ENCODE measurements around the gene UNKL. TPM values are rescaled to one million over a fixed set of nuclear protein-coding genes. Genes with fewer than 3 reads are reported as not detected.

UNKL gene
- total RNA-seq, 1 experiment from 2014 or later: 18.8 TPM

GRCh38 chr16:1341495-1342420 lies 72.7 kb downstream of the UNKL start:
- ChIA-PET POLR2A (ENCODE audit: unreplicated experiment) (no interaction called here), CTCF (interaction anchor here (0.7 kb wide), 1 partner anchor 1678 kb away, joined by 4 read pairs; the partner anchor contains the start of gene TNFRSF12A)
- Histone ChIP-seq H3K27ac (ENCODE audit: low read length) (no peak overlapping the region), H3K27me3 (ENCODE audit: low read length) (no peaks in the 10 kb centered on the region), H3K9me3 (ENCODE audit: low read length) (no peaks in the 10 kb centered on the region), H3K9ac (ENCODE audit: low read length) (no peak overlapping the region), H3K4me3 (ENCODE audit: low read length) (no peak overlapping the region), H3K4me2 (ENCODE audit: low read length) (peak overlapping the region; percentile 77; the same call in 1 of the 2 replicates), H4K20me1 (ENCODE audit: low read length) (no peaks in the 10 kb centered on the region), H2AFZ (ENCODE audit: low read length) (no peak overlapping the region), H3K79me2 (ENCODE audit: low read length) (no peaks in the 10 kb centered on the region), H3K4me1 (ENCODE audit: insufficient read depth, low read length) (no peaks in the 10 kb centered on the region; the same call in 1 of the 2 replicates), H3K36me3 (ENCODE audit: low read depth, low read length) (no peaks in the 10 kb centered on the region), H3K9me2 (replicated peaks; ENCODE audit: low read length) (no peaks in the 10 kb centered on the region), H3F3A (ENCODE audit: low read length, unreplicated experiment) (no peaks in the 10 kb centered on the region)
- ATAC-seq (no peak), DNase-seq (no peak)
- no TSS peak for BruUV-seq (replicated peaks)
- TF ChIP-seq EZH2 (IDR thresholded peaks at IDR 0.05; ENCODE audit: low read length, unreplicated experiment) (no peak), CTCF (conservative IDR thresholded peaks at IDR 0.05; ENCODE audit: low read depth, low read length) (no peak), EZH2phosphoT487 (IDR thresholded peaks at IDR 0.05; ENCODE audit: borderline replicate concordance, low read length) (no peak)
- intact Hi-C loops (cut with micrococcal nuclease): no loop called here

GRCh38 chr16:1340730-1341494 lies 73.6 kb downstream of the UNKL start:
- H3K9ac ChIP-seq (ENCODE audit: low read length): no peak overlapping the region
- intact Hi-C loops (cut with micrococcal nuclease): no loop called here
- TF ChIP-seq EZH2 (IDR thresholded peaks at IDR 0.05; ENCODE audit: low read length, unreplicated experiment) (no peak), CTCF (conservative IDR thresholded peaks at IDR 0.05; ENCODE audit: low read depth, low read length) (no peak), EZH2phosphoT487 (IDR thresholded peaks at IDR 0.05; ENCODE audit: borderline replicate concordance, low read length) (no peak)
- ChIA-PET POLR2A (ENCODE audit: unreplicated experiment) (no interaction called here), CTCF (no interaction called here)
- no peaks in the 10 kb centered on the region for H3K9me3 ChIP-seq (ENCODE audit: low read length)
- no peak overlapping the region for H2AFZ ChIP-seq (ENCODE audit: low read length)
- no peaks in the 10 kb centered on the region for H3K27me3 ChIP-seq (ENCODE audit: low read length)
- H3K9me2 ChIP-seq (replicated peaks; ENCODE audit: low read length): no peaks in the 10 kb centered on the region
- H3K4me2 ChIP-seq (ENCODE audit: low read length): no peak overlapping the region
- no peaks in the 10 kb centered on the region; the same call in 1 of the 2 replicates for H3K4me1 ChIP-seq (ENCODE audit: insufficient read depth, low read length)
- H4K20me1 ChIP-seq (ENCODE audit: low read length): no peaks in the 10 kb centered on the region
- H3K79me2 ChIP-seq (ENCODE audit: low read length): no peaks in the 10 kb centered on the region
- ATAC-seq (no peak), DNase-seq (no peak)
- no peak overlapping the region for H3K27ac ChIP-seq (ENCODE audit: low read length)
- no peaks in the 10 kb centered on the region for H3K36me3 ChIP-seq (ENCODE audit: low read depth, low read length)
- H3K4me3 ChIP-seq (ENCODE audit: low read length): no peak overlapping the region
- BruUV-seq (replicated peaks): no TSS peak
- no peaks in the 10 kb centered on the region for H3F3A ChIP-seq (ENCODE audit: low read length, unreplicated experiment)
